ENCODE measurements around the gene NPY. TPM values are rescaled to one million over a fixed set of nuclear protein-coding genes. Genes with fewer than 3 reads are reported as not detected.

The NPY gene
- total RNA-seq, 1 donor = not detected

DNA sequence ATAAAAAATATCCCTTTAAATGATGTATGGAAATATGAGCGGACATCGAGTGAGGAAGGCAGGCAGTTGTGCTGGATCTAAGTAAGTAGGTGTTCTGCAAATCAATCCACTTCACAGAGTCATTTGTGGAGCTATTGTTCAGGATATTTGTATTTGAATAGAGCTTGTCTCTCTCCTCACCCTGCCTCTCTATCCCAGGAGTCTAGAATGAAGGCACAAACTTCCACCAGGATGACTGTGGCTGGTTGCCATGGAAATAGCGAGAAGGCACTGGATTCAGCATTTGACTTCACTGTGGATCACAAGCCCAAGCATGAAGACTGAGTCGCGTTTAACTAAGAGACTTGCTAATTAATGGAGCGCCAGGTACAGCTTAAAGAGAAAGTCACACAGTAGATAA lies 53.2 kb downstream of the NPY start:
- Histone ChIP-seq H3K4me1 (ENCODE audit: insufficient read depth, low read length) (no peaks in the 10 kb centered on the region), H3K36me3 (ENCODE audit: insufficient read depth, low read length) (no peaks in the 10 kb centered on the region), H3K9me3 (ENCODE audit: low read depth, low read length) (no peaks in the 10 kb centered on the region), H3K79me2 (ENCODE audit: insufficient read depth, low read length) (no peaks in the 10 kb centered on the region), H4K20me1 (ENCODE audit: insufficient read depth, low read length) (no peaks in the 10 kb centered on the region), H3K27ac (ENCODE audit: low read depth, low read length) (no peak overlapping the region), H2AFZ (ENCODE audit: low read length) (no peak overlapping the region), H3K4me2 (ENCODE audit: insufficient read depth, low read length) (no peak overlapping the region), H3K27me3 (ENCODE audit: insufficient read depth, low read length) (no peaks in the 10 kb centered on the region), H3K4me3 (ENCODE audit: insufficient read depth, low read length) (no peak overlapping the region)
- TF ChIP-seq, protein P1, sequence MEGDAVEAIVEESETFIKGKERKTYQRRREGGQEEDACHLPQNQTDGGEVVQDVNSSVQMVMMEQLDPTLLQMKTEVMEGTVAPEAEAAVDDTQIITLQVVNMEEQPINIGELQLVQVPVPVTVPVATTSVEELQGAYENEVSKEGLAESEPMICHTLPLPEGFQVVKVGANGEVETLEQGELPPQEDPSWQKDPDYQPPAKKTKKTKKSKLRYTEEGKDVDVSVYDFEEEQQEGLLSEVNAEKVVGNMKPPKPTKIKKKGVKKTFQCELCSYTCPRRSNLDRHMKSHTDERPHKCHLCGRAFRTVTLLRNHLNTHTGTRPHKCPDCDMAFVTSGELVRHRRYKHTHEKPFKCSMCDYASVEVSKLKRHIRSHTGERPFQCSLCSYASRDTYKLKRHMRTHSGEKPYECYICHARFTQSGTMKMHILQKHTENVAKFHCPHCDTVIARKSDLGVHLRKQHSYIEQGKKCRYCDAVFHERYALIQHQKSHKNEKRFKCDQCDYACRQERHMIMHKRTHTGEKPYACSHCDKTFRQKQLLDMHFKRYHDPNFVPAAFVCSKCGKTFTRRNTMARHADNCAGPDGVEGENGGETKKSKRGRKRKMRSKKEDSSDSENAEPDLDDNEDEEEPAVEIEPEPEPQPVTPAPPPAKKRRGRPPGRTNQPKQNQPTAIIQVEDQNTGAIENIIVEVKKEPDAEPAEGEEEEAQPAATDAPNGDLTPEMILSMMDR (IDR thresholded peaks at IDR 0.05; ENCODE audit: extremely low read depth, low read depth, low read length) = no peak
- DNase-seq (ENCODE audit: insufficient read length, low spot score, missing footprints) = no peak

DNA sequence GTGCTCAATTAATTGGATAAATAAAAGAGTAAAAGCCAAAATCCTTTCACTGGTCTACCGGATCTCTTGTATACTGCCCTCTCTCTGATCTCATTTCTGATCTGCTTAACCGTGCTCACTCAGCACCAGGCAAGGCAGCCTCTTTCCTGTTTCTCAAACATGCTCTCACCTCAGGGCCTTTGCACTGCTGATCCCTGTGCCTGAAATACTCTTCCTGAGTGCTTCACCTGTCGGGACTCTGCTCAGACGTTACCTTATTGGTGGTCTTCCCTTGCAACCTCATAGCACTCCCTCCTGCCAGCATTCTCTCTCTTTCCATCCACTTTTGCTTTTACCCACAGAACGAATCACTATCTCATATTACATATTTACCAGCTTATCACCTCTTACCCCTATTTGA lies 55.6 kb downstream of the NPY start:
- no peak for DNase-seq (ENCODE audit: insufficient read length, low spot score, missing footprints)
- no peaks in the 10 kb centered on the region for H3K4me1 ChIP-seq (ENCODE audit: insufficient read depth, low read length)
- no peaks in the 10 kb centered on the region for H4K20me1 ChIP-seq (ENCODE audit: insufficient read depth, low read length)
- no peaks in the 10 kb centered on the region for H3K36me3 ChIP-seq (ENCODE audit: insufficient read depth, low read length)
- H3K4me3 ChIP-seq (ENCODE audit: insufficient read depth, low read length) = no peak overlapping the region
- no peaks in the 10 kb centered on the region for H3K9me3 ChIP-seq (ENCODE audit: low read depth, low read length)
- no peak overlapping the region for H3K27ac ChIP-seq (ENCODE audit: low read depth, low read length)
- H2AFZ ChIP-seq (ENCODE audit: low read length) = no peak overlapping the region
- TF ChIP-seq, protein P1 (IDR thresholded peaks at IDR 0.05; ENCODE audit: extremely low read depth, low read depth, low read length) = no peak
- H3K79me2 ChIP-seq (ENCODE audit: insufficient read depth, low read length) = no peaks in the 10 kb centered on the region
- no peaks in the 10 kb centered on the region for H3K27me3 ChIP-seq (ENCODE audit: insufficient read depth, low read length)
- H3K4me2 ChIP-seq (ENCODE audit: insufficient read depth, low read length) = no peak overlapping the region

DNA sequence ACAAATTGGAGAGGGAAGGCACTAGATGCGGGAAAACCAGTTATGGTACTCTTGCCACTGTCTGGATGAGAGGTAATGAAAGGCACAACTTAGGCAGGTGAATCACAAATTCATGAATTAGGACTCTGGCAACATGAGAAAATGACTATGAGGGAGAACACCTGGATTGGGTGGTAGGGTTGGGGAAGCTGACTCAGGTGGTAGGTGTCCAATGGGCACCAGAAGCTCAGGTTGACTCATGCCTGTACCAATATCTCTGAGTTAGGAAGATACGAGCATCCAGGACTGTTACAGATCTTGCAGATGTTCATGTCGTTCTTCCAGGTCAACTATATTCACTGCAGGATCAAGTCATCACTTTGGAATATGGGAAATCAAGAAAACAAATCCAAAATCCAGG lies 56.7 kb downstream of the NPY start:
- Histone ChIP-seq H3K36me3 (ENCODE audit: insufficient read depth, low read length) (no peaks in the 10 kb centered on the region), H3K27me3 (ENCODE audit: insufficient read depth, low read length) (no peaks in the 10 kb centered on the region), H2AFZ (ENCODE audit: low read length) (no peak overlapping the region), H3K9me3 (ENCODE audit: low read depth, low read length) (no peaks in the 10 kb centered on the region), H4K20me1 (ENCODE audit: insufficient read depth, low read length) (no peaks in the 10 kb centered on the region), H3K27ac (ENCODE audit: low read depth, low read length) (no peak overlapping the region), H3K4me3 (ENCODE audit: insufficient read depth, low read length) (no peak overlapping the region), H3K4me1 (ENCODE audit: insufficient read depth, low read length) (no peaks in the 10 kb centered on the region), H3K79me2 (ENCODE audit: insufficient read depth, low read length) (no peaks in the 10 kb centered on the region), H3K4me2 (ENCODE audit: insufficient read depth, low read length) (no peak overlapping the region)
- no peak for DNase-seq (ENCODE audit: insufficient read length, low spot score, missing footprints)
- TF ChIP-seq, protein P1 (IDR thresholded peaks at IDR 0.05; ENCODE audit: extremely low read depth, low read depth, low read length) = no peak
